ENCODE measurements around the gene C6orf62. TPM values are rescaled to one million over a fixed set of nuclear protein-coding genes. Genes with fewer than 3 reads are reported as not detected.
"Not testable (repeated sequence)": the region's sequence is repeated elsewhere in the genome, so short reads cannot be mapped to it uniquely, and the experiment has no call there.

Gene C6orf62
- total RNA-seq, 1 donor from 2014 or later, result 74.0 TPM

- DNase-seq (ENCODE audit: extremely low read depth, low read depth, low spot score), result peak; percentile 90
Measured at GRCh38 chr6:24743265-24743943, 24.4 kb upstream of the C6orf62 start.

DNA sequence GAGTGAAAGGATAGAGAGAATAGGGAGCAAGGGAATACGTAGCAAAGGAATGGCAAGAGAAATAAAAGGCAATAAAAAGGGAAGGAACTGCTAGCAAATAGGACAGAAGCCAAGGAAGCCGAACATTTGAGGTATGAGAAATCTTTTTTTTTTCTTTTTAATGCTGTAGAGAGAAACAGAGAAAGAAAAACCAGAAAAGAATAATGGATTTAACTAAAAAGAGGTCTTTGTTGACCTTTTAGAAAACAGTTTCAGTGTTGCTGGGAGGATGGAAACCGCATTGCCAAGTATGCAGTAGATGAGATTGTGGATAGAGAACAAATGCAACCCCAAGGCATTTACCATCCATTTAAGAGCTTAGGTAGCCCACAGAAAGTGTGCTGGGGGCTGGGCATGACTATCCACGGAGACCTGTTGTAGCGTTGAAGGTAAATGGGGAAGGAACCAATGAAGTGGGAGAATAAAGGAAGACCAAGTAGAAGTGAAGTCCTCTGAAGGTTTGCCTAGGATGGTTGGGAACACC, 23.3 kb upstream of the C6orf62 start:
- no peak for DNase-seq (ENCODE audit: extremely low read depth, low read depth, low spot score)

DNA sequence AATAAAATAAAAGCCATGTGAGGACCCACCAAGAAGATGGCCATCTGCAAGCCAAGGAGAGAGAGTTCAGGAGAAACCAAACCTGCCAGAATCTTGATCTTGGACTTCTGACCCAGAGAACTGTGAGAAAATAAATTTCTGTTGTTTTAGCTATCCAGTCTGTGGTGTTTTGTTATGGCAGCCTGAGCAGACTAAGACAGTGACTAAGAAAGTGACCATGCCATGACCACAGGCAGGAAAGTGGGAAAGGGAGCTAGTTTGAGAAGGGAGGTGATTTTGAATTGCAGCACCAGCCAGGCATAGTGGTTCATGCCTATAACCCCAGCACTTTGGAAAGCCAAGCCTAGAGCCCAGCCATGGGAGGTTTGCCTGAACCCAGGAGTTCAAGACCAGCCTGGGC, 21.9 kb upstream of the C6orf62 start:
- DNase-seq (ENCODE audit: extremely low read depth, low read depth, low spot score), result no peak

DNA sequence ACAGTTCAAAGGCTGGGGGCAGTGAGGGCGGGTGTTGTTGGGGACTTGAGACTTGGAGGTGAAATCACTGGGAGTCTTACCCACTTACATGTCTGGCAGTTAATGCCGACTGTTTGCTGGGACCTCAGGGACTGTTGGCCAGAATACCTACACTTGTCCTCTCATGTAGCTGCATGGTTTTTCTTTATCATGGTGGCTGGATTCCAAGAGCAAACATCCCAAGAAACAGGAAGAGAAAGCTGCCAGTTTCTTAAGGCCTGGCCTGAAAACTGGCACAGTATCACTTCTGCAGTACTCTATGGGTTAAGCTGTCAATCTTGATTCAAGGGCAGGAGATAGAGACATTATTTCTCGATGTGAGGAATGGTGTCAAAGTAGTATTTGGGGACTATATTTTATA, 19.8 kb upstream of the C6orf62 start:
- DNase-seq (ENCODE audit: extremely low read depth, low read depth, low spot score), result no peak

DNA sequence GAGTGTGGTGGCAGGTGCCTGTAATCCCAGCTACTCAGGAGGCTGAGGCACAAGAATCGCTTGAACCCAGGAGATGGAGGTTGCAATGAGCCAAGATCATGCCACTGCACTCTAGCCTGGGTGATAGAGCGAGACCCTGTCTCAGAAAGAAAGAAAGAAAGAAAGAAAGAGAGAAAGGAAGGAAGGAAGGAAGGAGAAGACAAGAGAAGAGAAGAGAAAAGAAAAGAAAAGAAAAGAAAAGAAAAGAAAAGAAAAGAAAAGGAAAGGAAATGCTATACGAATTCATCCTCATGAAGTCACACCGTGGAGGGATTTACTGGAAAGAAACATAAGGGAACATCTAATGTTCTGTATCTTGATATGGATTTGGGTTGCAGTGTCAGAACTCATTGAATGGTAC, 15.8 kb upstream of the C6orf62 start:
- DNase-seq (ENCODE audit: extremely low read depth, low read depth, low spot score), result not testable (repeated sequence)

- DNase-seq (ENCODE audit: extremely low read depth, low read depth, low spot score), result no peak
Measured at GRCh38 chr6:24734166-24734565, 15.2 kb upstream of the C6orf62 start.

DNA sequence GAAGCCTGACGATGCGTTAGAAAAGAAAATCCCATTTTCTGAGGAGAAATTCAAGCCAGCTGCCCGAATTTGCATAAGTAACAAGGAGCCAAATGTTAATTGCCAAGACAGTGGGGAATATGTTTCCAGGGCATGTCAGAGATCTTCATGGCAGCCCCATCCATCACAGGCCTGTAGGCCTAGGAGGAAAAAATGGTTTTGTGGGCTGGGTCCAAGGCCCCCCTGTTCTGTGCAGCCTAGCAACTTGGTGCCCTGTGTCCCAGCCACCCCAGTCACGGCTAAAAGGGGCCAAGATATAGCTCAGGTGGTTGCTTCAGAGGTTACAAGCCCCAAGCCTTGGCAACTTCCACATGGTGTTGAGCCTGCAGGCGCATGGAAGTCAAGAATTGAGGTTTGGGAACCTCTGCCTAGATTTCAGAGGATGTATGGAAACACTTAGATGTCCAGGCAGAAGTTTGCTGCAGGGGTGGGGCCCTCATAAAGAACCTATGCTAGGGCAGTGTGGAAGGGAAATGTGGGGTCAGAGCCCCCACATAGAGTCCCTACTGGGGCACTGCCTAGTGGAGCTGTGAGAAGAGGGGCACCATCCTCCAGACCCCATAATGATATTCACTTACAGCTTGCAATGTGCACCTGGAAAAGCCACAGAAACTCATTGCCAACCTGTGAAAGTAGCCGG, 12.6 kb upstream of the C6orf62 start:
- DNase-seq (ENCODE audit: extremely low read depth, low read depth, low spot score), result not testable (repeated sequence)

DNA sequence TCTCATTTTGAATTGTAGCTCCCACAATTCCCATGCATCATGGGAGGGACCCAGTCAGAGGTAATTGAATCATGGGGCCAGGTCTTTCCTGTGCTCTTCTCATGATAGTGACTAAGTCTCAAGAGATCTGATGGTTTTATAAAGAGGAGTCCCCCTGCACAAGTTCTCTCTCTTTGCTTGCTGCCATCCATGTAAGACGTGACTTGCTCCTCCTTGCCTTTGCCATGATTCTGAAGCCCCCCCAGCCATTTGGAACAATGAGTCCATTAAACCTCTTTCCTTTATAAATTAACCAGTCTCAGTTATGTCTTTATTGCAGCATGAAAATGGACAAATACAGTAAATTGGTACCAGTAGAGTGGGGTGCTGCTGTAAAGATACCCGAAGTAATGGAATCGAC, 11.7 kb upstream of the C6orf62 start:
- not testable (repeated sequence) for DNase-seq (ENCODE audit: extremely low read depth, low read depth, low spot score)

DNA sequence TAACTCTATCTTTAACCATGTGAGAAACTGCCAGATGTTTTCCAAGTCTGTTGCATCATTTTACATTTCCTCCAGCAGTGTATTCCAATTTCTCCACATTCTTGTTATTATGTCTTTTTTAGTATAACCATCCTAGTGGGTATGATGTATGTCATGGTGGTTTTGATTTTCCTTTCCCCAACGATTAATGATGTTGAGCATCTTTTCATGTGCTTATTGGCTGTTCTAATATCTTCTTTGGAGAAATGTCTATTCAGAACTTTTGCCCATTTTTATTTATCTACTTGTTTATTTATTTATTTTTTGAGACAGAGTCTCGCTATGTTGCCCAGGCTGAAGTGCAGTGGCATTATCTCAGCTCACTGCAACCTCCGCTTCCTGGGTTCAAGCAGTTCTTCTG, 4.3 kb upstream of the C6orf62 start:
- DNase-seq (ENCODE audit: extremely low read depth, low read depth, low spot score), result no peak

GRCh38 chr6:24721461-24722215, 2.7 kb upstream of the C6orf62 start:
- DNase-seq (ENCODE audit: extremely low read depth, low read depth, low spot score), result no peak

DNA sequence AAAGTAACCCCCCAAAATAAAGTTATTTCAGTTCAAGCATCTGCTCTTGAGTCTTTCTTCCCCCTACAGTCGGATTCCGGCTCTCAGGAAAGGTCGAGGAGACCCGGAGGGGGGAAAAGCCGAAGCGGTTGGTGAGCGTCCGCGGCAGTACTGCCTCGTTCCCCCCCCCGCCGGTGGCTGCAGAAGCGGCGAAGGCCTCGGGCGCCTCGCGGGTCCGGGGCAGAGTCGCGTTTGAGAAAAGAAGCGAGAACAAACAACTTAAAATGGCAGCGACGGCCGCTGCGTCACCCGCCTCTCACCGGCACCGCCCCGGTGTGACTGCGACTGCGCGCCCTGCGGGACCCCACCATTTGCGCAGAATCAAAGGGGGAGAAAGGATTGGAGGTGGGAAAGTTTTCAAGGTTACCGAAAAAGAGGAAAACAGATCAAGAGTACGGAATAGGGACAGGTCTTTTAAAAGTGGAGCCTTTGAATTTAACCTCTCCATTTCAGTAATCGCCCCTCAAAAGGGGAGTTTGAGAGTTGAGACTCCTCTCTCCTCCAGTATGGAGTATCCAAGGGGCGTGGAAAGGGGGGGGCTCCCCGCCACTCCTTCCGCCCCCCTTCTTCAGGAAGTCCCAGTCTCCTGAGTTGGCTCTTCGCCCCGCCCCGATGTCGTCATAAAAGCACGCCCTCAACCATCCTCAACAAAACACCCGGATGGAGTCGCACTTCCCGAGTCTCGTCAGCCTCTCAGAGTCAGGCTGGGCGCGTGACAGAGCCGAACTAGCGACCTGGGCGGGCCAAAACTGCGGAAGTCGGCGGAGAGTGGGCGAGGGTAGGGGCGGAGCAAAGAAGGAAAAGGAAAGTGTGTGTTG, 1.9 kb upstream of the C6orf62 start:
- peak; percentile 99 for DNase-seq (ENCODE audit: extremely low read depth, low read depth, low spot score)

DNA sequence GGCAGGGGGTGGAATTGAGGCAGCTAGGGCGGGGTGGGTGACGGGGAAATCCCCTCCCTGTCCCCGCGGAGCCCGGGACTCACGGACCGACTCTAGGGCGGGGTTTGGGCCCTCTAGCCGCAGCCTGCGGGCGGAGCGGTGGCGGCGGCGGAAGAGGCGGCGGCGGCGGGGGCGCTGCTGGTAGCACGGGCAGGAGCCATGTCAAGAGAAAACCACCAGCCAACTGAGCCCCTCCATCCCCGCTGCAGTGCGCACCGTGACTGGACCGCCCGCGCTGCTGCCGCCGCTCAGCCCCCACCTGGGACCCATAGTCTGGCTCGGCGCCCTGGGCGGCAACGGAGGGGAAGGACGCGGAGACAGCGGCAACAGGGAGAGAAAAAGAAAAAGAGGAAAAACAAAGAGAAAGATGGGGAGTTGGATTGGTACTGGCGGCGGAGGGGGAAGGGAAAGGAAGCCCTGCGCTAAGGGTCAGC, 1.2 kb upstream of the C6orf62 start:
- DNase-seq (ENCODE audit: extremely low read depth, low read depth, low spot score), result no peak

GRCh38 chr6:24718449-24719124, 367 bp downstream of the C6orf62 start:
- DNase-seq (ENCODE audit: extremely low read depth, low read depth, low spot score), result no peak

- DNase-seq (ENCODE audit: extremely low read depth, low read depth, low spot score), result not testable (repeated sequence)
Measured at GRCh38 chr6:24716602-24717148, 2.3 kb downstream of the C6orf62 start.

- no peak for DNase-seq (ENCODE audit: extremely low read depth, low read depth, low spot score)
Measured at GRCh38 chr6:24710519-24711303, 8.2 kb downstream of the C6orf62 start.

- DNase-seq (ENCODE audit: extremely low read depth, low read depth, low spot score), result no peak
Measured at GRCh38 chr6:24709014-24709711, 9.8 kb downstream of the C6orf62 start.

- no peak for DNase-seq (ENCODE audit: extremely low read depth, low read depth, low spot score)
Measured at GRCh38 chr6:24708612-24709011, 10.3 kb downstream of the C6orf62 start.

DNA sequence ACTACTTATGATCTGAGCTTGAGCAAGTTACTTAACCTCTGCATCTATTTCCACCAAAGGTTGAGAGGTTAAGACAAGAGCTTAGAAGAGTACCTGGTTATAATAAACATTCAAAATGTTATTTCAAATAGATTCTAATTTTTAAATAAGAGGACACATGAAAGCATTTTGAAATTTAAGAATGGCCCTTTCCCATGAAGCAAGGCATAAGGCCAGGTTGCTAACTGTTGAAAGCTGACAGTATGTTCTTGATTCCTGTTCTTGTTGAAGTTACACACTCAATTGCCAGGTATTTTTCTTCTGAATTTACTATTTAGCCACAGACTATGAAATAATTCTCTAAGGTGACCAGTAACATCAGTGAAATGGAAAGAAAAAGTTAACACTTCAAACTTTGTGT, 14.5 kb downstream of the C6orf62 start:
- DNase-seq (ENCODE audit: extremely low read depth, low read depth, low spot score), result no peak
